Glomerular endothelial cell (primary cell): Measurements from ENCODE around the gene KCNRG. TPM values are rescaled to one million over a fixed set of nuclear protein-coding genes. Genes with fewer than 3 reads are reported as not detected.
"Not testable (repeated sequence)": the region's sequence is repeated elsewhere in the genome, so short reads cannot be mapped to it uniquely, and the experiment has no call there.

ENCODE experiments used
- DNase-seq: peaks from one replicate; pipeline ENCODE4 v3.0.0-alpha.2; 2011; ENCODE audit warnings: low read depth, low spot score; ENCODE audit errors: extremely low read depth
- total RNA-seq: library from RNA; depleted of rRNA; stranded (reverse); fragments of >200 nt; gene quantifications from 2 replicates; pipeline ENCODE4 v1.2.3, GENCODE V29; 2015

Gene KCNRG
- total RNA-seq, 1 donor from 2014 or later: 2.0 TPM

GRCh38 chr13:50006426-50007135 lies 8.7 kb upstream of the KCNRG start:
- DNase-seq: no peak

GRCh38 chr13:50011461-50011860 lies 3.8 kb upstream of the KCNRG start:
- no peak for DNase-seq

GRCh38 chr13:50012396-50013169 lies 2.7 kb upstream of the KCNRG start:
- DNase-seq: no peak

- DNase-seq: no peak
These were observed 858 bp upstream of the KCNRG start for GRCh38 chr13:50014386-50014785.

- no peak for DNase-seq
These were observed 506 bp downstream of the KCNRG start for GRCh38 chr13:50015750-50016149.

GRCh38 chr13:50016444-50016843 lies 1.2 kb downstream of the KCNRG start:
- DNase-seq: no peak

GRCh38 chr13:50017819-50018218 lies 2.6 kb downstream of the KCNRG start:
- no peak for DNase-seq

- no peak for DNase-seq
These were observed 10.2 kb downstream of the KCNRG start for GRCh38 chr13:50025436-50025835.

GRCh38 chr13:50026788-50027473 lies 11.7 kb downstream of the KCNRG start:
- no peak for DNase-seq

- DNase-seq: no peak
These were observed 15.1 kb downstream of the KCNRG start for GRCh38 chr13:50030315-50030714.

- DNase-seq: no peak
These were observed 18.5 kb downstream of the KCNRG start for GRCh38 chr13:50033725-50034124.

GRCh38 chr13:50037788-50038187 lies 22.5 kb downstream of the KCNRG start:
- no peak for DNase-seq

GRCh38 chr13:50038266-50038665 lies 23.0 kb downstream of the KCNRG start:
- no peak for DNase-seq

- no peak for DNase-seq
These were observed 37.2 kb downstream of the KCNRG start for GRCh38 chr13:50052478-50052877.

- DNase-seq: no peak
These were observed 38.6 kb downstream of the KCNRG start for GRCh38 chr13:50053844-50054243.

- no peak for DNase-seq
These were observed 40.2 kb downstream of the KCNRG start for GRCh38 chr13:50055454-50055853.

GRCh38 chr13:50060718-50061117 lies 45.5 kb downstream of the KCNRG start:
- no peak for DNase-seq

- not testable (repeated sequence) for DNase-seq
These were observed 47.1 kb downstream of the KCNRG start for GRCh38 chr13:50062336-50062735.

- DNase-seq: no peak
These were observed 50.5 kb downstream of the KCNRG start for GRCh38 chr13:50065712-50066111.

- DNase-seq: no peak
These were observed 53.3 kb downstream of the KCNRG start for GRCh38 chr13:50068508-50068907.

- no peak for DNase-seq
These were observed 54.0 kb downstream of the KCNRG start for GRCh38 chr13:50069261-50069660.

GRCh38 chr13:50070186-50070585 lies 54.9 kb downstream of the KCNRG start:
- no peak for DNase-seq
